ENCODE measurements around the gene ADAMTS2.

The ADAMTS2 gene

GRCh38 chr5:179369530-179369884, 24.2 kb upstream of the ADAMTS2 start:
- H3K79me1 ChIP-seq (ENCODE audit: low read length) = no peaks in the 10 kb centered on the region
- H3K14ac ChIP-seq (ENCODE audit: low read length) = no peak overlapping the region
- H4K91ac ChIP-seq (ENCODE audit: low read depth, low read length) = no peak overlapping the region
- no peak overlapping the region for H3K18ac ChIP-seq (ENCODE audit: low read length)
- H2BK120ac ChIP-seq (ENCODE audit: insufficient read depth, low read length, poor library complexity) = no peak overlapping the region
- H2BK5ac ChIP-seq (ENCODE audit: low read depth, low read length, poor library complexity) = no peak overlapping the region
- no peaks in the 10 kb centered on the region for H3K9me3 ChIP-seq (ENCODE audit: insufficient read depth, low read depth, low read length)
- no peak for DNase-seq
- H3K79me2 ChIP-seq (ENCODE audit: control insufficient read depth, insufficient read depth, low read length, poor library complexity) = no peaks in the 10 kb centered on the region
- H3K4me3 ChIP-seq (ENCODE audit: low read depth, low read length) = no peak overlapping the region
- H3K4me2 ChIP-seq (ENCODE audit: low read length) = no peak overlapping the region
- WGBS (ENCODE audit: extremely low coverage, insufficient coverage, insufficient read length) = no CpG with 5 or more reads among the region's 6 CpGs
- H3K9ac ChIP-seq (ENCODE audit: low read length) = no peak overlapping the region
- H2BK12ac ChIP-seq (ENCODE audit: low read length) = no peak overlapping the region
- H3K4ac ChIP-seq (ENCODE audit: low read depth, low read length) = no peak overlapping the region
- H4K8ac ChIP-seq (ENCODE audit: low read depth, low read length) = no peak overlapping the region
- H2AK5ac ChIP-seq (ENCODE audit: low read length) = no peak overlapping the region
- no peaks in the 10 kb centered on the region for H3K36me3 ChIP-seq (ENCODE audit: control insufficient read depth in 1 of 2, insufficient read depth in 2 of 2, low read length in 2 of 2)
- no peak overlapping the region for H3K23ac ChIP-seq (ENCODE audit: low read length)
- H2AFZ ChIP-seq (ENCODE audit: insufficient read depth, low read length, poor library complexity) = no peak overlapping the region
- no peaks in the 10 kb centered on the region for H3K4me1 ChIP-seq (ENCODE audit: control insufficient read depth in 1 of 2, insufficient read depth in 2 of 2, low read length in 2 of 2)
- no peak overlapping the region for H4K12ac ChIP-seq (ENCODE audit: low read depth, low read length)
- H3K27me3 ChIP-seq (ENCODE audit: insufficient read depth, low read length) = no peaks in the 10 kb centered on the region
- no peak overlapping the region for H3K27ac ChIP-seq (ENCODE audit: low read depth, low read length)

GRCh38 chr5:179368806-179369529, 23.7 kb upstream of the ADAMTS2 start:
- Histone ChIP-seq H3K14ac (ENCODE audit: low read length) (no peak overlapping the region), H3K4me3 (ENCODE audit: low read depth, low read length) (no peak overlapping the region), H4K91ac (ENCODE audit: low read depth, low read length) (no peak overlapping the region), H2AFZ (ENCODE audit: insufficient read depth, low read length, poor library complexity) (no peak overlapping the region), H2AK5ac (ENCODE audit: low read length) (no peak overlapping the region), H2BK12ac (ENCODE audit: low read length) (no peak overlapping the region), H3K27ac (ENCODE audit: low read depth, low read length) (no peak overlapping the region), H3K4ac (ENCODE audit: low read depth, low read length) (no peak overlapping the region), H3K79me1 (ENCODE audit: low read length) (no peaks in the 10 kb centered on the region), H3K4me2 (ENCODE audit: low read length) (no peak overlapping the region), H3K79me2 (ENCODE audit: control insufficient read depth, insufficient read depth, low read length, poor library complexity) (no peaks in the 10 kb centered on the region), H3K36me3 (ENCODE audit: control insufficient read depth in 1 of 2, insufficient read depth in 2 of 2, low read length in 2 of 2) (no peaks in the 10 kb centered on the region), H3K23ac (ENCODE audit: low read length) (no peak overlapping the region), H4K12ac (ENCODE audit: low read depth, low read length) (no peak overlapping the region), H3K18ac (ENCODE audit: low read length) (no peak overlapping the region), H3K4me1 (ENCODE audit: control insufficient read depth in 1 of 2, insufficient read depth in 2 of 2, low read length in 2 of 2) (no peaks in the 10 kb centered on the region), H4K8ac (ENCODE audit: low read depth, low read length) (no peak overlapping the region), H2BK5ac (ENCODE audit: low read depth, low read length, poor library complexity) (no peak overlapping the region), H3K9me3 (ENCODE audit: insufficient read depth, low read depth, low read length) (no peaks in the 10 kb centered on the region), H3K27me3 (ENCODE audit: insufficient read depth, low read length) (no peaks in the 10 kb centered on the region), H3K9ac (ENCODE audit: low read length) (no peak overlapping the region), H2BK120ac (ENCODE audit: insufficient read depth, low read length, poor library complexity) (no peak overlapping the region)
- no peak for DNase-seq
- no CpG with 5 or more reads among the region's 17 CpGs for WGBS (ENCODE audit: extremely low coverage, insufficient coverage, insufficient read length)

GRCh38 chr5:179368126-179368805, 23.0 kb upstream of the ADAMTS2 start:
- H3K4me2 ChIP-seq (ENCODE audit: low read length) = no peak overlapping the region
- H4K8ac ChIP-seq (ENCODE audit: low read depth, low read length) = no peak overlapping the region
- H3K4me1 ChIP-seq (ENCODE audit: control insufficient read depth in 1 of 2, insufficient read depth in 2 of 2, low read length in 2 of 2) = no peaks in the 10 kb centered on the region
- H2BK12ac ChIP-seq (ENCODE audit: low read length) = no peak overlapping the region
- H4K12ac ChIP-seq (ENCODE audit: low read depth, low read length) = no peak overlapping the region
- H3K9me3 ChIP-seq (ENCODE audit: insufficient read depth, low read depth, low read length) = peaks cover 2% of the 10 kb centered on the region
- H3K79me1 ChIP-seq (ENCODE audit: low read length) = no peaks in the 10 kb centered on the region
- no peak overlapping the region for H3K4me3 ChIP-seq (ENCODE audit: low read depth, low read length)
- no peaks in the 10 kb centered on the region for H3K27me3 ChIP-seq (ENCODE audit: insufficient read depth, low read length)
- H3K18ac ChIP-seq (ENCODE audit: low read length) = no peak overlapping the region
- no peak for DNase-seq
- WGBS (ENCODE audit: extremely low coverage, insufficient coverage, insufficient read length) = no CpG with 5 or more reads among the region's 18 CpGs
- no peak overlapping the region for H3K4ac ChIP-seq (ENCODE audit: low read depth, low read length)
- no peak overlapping the region for H2AFZ ChIP-seq (ENCODE audit: insufficient read depth, low read length, poor library complexity)
- H3K36me3 ChIP-seq (ENCODE audit: control insufficient read depth in 1 of 2, insufficient read depth in 2 of 2, low read length in 2 of 2) = no peaks in the 10 kb centered on the region
- no peak overlapping the region for H3K27ac ChIP-seq (ENCODE audit: low read depth, low read length)
- no peak overlapping the region for H2BK120ac ChIP-seq (ENCODE audit: insufficient read depth, low read length, poor library complexity)
- H2AK5ac ChIP-seq (ENCODE audit: low read length) = no peak overlapping the region
- H3K14ac ChIP-seq (ENCODE audit: low read length) = no peak overlapping the region
- H2BK5ac ChIP-seq (ENCODE audit: low read depth, low read length, poor library complexity) = no peak overlapping the region
- H3K23ac ChIP-seq (ENCODE audit: low read length) = no peak overlapping the region
- H3K79me2 ChIP-seq (ENCODE audit: control insufficient read depth, insufficient read depth, low read length, poor library complexity) = no peaks in the 10 kb centered on the region
- H3K9ac ChIP-seq (ENCODE audit: low read length) = no peak overlapping the region
- no peak overlapping the region for H4K91ac ChIP-seq (ENCODE audit: low read depth, low read length)

GRCh38 chr5:179367491-179367890, 22.2 kb upstream of the ADAMTS2 start:
- Histone ChIP-seq H3K27me3 (ENCODE audit: insufficient read depth, low read length) (no peaks in the 10 kb centered on the region), H3K9me3 (ENCODE audit: insufficient read depth, low read depth, low read length) (peaks cover 4% of the 10 kb centered on the region), H3K4me2 (ENCODE audit: low read length) (no peak overlapping the region), H2BK12ac (ENCODE audit: low read length) (no peak overlapping the region), H3K14ac (ENCODE audit: low read length) (no peak overlapping the region), H4K91ac (ENCODE audit: low read depth, low read length) (no peak overlapping the region), H2BK120ac (ENCODE audit: insufficient read depth, low read length, poor library complexity) (no peak overlapping the region), H4K12ac (ENCODE audit: low read depth, low read length) (no peak overlapping the region), H4K8ac (ENCODE audit: low read depth, low read length) (no peak overlapping the region), H3K9ac (ENCODE audit: low read length) (no peak overlapping the region), H2BK5ac (ENCODE audit: low read depth, low read length, poor library complexity) (no peak overlapping the region), H3K4ac (ENCODE audit: low read depth, low read length) (no peak overlapping the region), H3K79me1 (ENCODE audit: low read length) (no peaks in the 10 kb centered on the region), H3K27ac (ENCODE audit: low read depth, low read length) (no peak overlapping the region), H2AFZ (ENCODE audit: insufficient read depth, low read length, poor library complexity) (no peak overlapping the region), H3K36me3 (ENCODE audit: control insufficient read depth in 1 of 2, insufficient read depth in 2 of 2, low read length in 2 of 2) (no peaks in the 10 kb centered on the region), H3K4me1 (ENCODE audit: control insufficient read depth in 1 of 2, insufficient read depth in 2 of 2, low read length in 2 of 2) (no peaks in the 10 kb centered on the region), H3K23ac (ENCODE audit: low read length) (no peak overlapping the region), H3K79me2 (ENCODE audit: control insufficient read depth, insufficient read depth, low read length, poor library complexity) (no peaks in the 10 kb centered on the region), H3K4me3 (ENCODE audit: low read depth, low read length) (no peak overlapping the region), H2AK5ac (ENCODE audit: low read length) (no peak overlapping the region), H3K18ac (ENCODE audit: low read length) (no peak overlapping the region)
- DNase-seq = no peak
- WGBS (ENCODE audit: extremely low coverage, insufficient coverage, insufficient read length) = no CpG with 5 or more reads among the region's 12 CpGs
